IPS DF 4.7 (cell line): ENCODE measurements around the gene PCNX2.
A peak's percentile ranks its signal among the peaks of the same experiment; 100 is the strongest.

Source experiments
- DNase-seq: peaks from one replicate; pipeline ENCODE4 v3.0.0-alpha.2; 2013; ENCODE audit warnings: low spot score; ENCODE audit errors: extremely low read depth

The PCNX2 gene

DNA sequence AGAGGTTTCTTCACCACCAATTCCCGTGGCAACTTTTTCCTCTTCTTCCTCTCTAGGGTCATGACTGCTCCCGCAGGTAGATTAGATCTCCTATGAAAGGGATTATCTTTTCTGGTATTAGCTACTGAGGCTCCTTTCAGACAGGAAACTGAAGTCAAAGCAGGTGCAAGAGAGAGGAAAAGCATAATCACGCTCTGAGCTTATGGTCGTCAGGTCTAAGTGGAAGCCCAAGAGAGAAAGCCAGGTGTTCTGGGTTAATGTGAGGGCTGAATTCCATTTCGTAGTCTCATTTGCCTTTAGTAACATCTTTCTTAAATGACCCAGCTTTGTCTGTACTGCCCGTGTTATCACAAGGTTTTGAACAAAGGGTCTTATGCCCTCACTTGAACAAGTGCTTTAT, 23.7 kb upstream of the PCNX2 start:
- DNase-seq = no peak

- no peak for DNase-seq
Measured at GRCh38 chr1:233316473-233316872, 20.9 kb upstream of the PCNX2 start.

DNA sequence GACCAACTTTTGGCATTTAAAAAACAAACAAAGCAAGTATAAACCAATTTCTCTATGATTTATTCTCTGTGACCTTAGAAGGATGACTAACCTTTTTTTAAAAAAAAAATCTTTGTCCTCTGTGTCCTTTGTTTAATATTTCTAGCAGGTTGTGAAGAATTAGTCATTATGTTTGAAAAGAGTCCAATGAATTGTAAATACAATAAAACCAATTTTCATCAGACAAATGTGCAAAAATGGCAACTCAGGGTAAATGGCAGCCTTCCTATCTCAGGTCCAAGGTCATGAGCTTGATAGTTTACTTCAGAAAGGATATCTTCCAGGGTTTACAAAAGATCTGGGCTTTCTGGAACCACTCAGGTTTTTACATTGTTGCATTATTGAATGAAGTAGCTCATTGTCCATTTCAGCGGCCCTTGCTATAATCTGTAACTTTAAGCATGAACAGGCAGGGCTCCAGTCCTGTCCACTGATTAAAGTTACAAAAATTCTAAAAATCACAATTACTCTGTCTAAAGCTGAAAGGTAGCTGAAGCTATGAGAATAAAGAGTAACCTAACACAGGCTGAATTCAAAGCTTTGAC, 20.3 kb upstream of the PCNX2 start:
- DNase-seq = no peak

GRCh38 chr1:233313434-233314155, 18.1 kb upstream of the PCNX2 start:
- no peak for DNase-seq

DNA sequence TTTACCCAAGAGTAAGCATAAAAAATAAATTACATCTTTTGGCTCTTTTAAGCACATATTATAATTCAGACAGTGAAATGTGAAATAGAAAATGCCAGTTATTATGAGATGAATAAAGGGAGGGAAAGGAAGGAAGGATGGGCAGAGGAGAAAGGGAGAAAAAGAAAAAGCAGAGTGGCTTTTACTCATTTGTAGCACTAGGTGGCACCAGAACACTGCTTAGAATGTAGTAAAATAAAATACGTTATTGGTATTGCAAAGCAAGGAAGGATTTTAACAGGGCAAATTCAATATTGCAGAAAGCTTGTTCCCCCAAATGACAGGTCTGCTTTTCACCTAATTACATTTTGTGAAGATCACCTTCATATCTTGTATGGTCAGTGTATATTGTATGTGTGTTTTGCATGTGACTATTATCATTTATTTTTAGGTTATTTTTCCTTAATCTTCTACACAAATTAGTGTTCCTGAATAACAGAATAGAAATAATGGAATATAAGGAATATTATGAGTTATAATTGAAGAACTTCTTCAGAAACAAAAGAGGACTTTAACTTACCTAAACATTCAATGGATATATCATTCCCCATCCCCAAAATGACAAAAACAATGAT, 9.1 kb upstream of the PCNX2 start:
- DNase-seq = no peak

DNA sequence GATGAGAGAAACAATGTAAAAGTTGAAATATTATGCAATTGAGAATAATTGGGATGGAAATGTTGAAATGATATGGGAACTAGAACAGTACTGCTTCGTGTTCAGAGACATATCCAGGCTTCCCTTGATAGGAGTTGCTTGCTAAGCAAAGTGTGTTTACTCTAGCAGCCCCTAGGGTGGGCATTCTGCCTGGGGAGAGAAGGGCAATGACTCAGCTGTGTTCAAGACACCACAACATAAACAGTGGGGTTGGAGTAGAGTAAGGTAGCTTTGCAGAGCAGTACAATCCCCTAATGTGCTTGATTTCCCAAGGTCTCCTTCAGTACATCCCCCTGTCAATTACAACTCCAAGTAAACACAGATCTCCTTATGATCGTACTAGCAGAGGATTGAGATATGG, 4.8 kb upstream of the PCNX2 start:
- no peak for DNase-seq

DNA sequence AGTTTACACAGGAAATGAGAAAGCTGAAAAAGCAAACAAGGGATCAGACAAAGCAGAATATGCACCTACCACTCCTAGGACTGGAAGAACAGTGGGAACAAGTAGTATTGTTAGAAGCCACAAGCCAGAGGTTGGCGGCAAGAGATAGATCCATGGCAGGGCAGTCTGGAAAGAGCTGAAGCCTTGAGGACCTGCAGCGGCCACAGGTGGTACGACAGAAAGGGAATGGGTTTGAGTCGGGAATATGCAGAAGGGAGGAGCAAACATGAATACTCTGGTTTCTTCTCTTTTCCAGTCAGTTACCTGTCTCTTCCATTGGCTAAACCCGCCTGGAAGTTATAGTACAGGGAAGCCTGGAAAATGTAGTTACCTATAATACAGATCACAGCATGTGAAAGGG, 3.9 kb upstream of the PCNX2 start:
- DNase-seq = no peak

DNA sequence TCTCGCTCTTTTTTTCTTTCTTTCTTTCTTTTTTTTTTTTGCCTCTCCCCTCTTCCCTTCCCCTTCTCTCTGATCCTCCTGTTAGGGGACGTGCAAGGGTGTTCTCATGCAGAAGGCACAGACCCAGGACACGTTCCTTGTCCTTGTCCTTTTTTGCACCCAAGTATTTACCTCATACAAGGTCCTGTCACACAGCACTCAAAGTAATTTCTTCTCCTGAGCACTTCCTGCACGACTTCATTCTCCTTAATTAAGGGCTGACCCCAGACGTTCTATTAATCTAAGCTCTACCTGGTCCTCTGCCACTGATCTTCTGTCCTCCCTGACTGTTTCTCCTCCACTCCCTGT, 424 bp upstream of the PCNX2 start:
- no peak for DNase-seq

DNA sequence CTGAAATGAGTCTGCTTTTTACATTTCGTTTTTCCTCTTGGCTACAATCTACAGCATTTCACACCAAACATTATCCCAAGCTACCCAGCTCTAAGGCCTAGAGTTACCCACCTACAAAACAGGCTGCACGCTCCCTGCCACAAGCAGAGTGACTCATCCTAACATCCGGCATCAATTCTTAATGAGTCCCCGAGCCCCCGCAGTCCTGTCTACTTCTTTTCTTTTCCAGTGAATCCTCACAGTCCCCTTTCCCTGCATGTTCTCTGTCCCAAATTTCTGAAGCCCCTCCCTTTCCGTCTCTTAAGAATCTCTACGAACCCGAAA, 650 bp downstream of the PCNX2 start:
- no peak for DNase-seq

- no peak for DNase-seq
Measured at GRCh38 chr1:233293556-233294446, 1.7 kb downstream of the PCNX2 start.

GRCh38 chr1:233290396-233291034, 5.0 kb downstream of the PCNX2 start:
- DNase-seq = no peak

DNA sequence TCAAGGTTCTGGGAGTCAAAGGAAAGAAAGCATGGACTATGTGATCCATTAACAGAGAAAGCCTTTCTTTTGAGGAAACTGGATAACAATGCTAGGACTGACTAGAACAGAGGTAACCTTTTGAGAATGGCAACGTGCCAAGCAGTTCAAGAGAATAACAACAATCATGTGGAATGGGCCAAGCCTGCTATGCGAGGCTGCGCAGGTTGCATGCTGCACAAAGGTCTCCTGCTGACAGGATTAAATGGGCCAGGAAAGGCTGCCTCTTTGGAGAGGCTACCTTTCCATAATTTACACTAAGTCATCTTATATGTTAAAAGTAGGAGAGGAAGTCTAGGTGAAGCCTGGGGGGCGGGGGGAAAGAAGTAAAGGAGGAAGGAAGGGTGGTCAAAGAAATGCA, 5.8 kb downstream of the PCNX2 start:
- DNase-seq = peak; percentile 92

DNA sequence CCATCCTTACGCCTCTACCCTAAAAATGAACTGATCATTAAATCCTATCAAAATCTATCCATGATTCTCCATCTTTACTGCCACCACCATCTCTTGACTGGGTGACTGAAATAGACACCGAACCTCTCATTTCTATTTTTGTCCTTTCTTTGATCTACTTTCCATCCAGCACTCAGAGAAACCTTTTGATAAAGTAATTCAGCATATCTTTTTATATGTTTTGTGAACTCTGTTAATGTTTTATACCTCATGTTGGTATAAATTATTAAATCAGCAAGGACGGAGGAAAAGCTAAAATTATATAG, 13.0 kb downstream of the PCNX2 start:
- DNase-seq = no peak

- DNase-seq = no peak
Measured at GRCh38 chr1:233281711-233282581, 13.6 kb downstream of the PCNX2 start.

DNA sequence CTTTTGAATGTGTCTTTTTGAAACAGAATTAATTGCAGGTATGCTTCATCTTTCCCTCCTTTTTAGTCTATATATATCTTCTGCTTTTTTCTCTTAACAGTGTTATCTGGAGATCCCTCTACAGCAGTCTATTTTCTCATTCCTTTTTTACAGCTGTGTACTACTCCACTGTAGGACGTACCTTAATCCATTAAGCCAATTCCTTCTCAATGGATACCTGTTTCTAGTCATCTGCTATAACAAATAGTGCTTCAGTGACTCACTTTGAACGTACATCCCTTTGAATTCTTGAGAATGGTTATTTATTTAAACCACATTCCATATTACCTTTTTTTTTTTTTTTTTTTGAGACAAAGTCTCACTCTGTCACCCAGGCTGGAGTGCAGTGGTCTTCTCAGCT, 15.6 kb downstream of the PCNX2 start:
- no peak for DNase-seq

DNA sequence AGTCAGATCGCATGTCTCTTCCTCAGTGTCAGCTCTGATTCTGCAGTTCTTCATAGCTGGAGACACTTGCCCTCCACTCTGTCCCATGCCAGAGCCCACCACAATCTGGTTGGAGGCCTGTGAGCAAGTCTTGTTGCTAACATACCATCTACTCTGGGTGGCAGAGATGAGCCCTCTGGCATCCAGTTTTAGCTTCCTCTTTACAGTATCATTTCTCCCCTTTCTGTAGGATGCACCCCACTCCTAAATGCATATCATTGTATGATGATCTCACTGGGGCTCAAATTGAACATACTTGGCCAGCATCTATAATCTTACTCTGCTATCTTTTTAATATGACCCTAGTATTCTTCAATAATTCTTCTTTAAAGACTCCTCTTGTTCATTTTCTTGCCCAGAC, 16.9 kb downstream of the PCNX2 start:
- no peak for DNase-seq

DNA sequence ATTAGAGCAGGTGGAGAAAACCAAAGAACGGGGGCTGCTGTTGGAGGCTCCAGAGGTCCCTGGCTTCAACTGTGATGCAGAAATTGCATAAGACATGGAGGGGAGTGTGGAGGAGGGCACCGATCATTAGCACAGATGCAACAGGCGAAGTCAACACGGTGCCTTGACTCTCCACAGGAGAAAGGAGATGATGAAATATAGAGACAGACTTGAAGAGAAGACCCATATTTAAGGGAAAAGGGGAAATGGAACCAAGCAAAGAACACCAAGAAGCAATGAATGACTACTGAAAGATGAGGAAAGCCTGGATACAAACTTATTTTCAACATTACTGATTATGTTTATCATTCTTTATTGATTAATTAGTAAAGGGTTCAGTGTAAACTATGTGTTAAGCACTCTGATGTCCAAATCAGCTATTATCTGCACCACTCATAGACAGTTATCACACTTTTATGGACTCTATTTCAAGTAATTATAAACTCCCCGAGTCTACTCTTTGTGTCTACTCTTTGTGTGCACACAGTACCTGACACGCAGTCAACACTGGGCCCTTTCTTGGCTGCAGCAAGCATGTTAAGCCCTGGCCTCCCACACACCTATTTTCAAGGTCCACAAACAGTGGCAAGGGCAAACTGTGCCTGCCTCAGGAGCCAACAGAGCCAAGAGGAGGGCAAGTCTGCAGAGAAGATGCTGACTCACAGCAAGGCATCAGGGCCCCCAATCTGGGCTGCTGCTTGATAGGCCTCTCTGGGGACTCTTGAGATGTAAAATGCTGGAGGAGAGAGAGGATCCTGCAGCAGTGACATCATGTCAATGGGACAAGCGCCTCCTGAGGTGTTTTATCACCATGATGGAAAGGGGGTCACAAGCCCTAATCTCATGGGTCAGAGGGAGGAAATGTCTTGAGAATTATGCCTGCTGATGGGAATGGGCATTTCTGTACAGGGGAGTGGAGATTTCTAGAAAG, 17.6 kb downstream of the PCNX2 start:
- DNase-seq = no peak

- DNase-seq = no peak
Measured at GRCh38 chr1:233269656-233270055, 25.9 kb downstream of the PCNX2 start.

DNA sequence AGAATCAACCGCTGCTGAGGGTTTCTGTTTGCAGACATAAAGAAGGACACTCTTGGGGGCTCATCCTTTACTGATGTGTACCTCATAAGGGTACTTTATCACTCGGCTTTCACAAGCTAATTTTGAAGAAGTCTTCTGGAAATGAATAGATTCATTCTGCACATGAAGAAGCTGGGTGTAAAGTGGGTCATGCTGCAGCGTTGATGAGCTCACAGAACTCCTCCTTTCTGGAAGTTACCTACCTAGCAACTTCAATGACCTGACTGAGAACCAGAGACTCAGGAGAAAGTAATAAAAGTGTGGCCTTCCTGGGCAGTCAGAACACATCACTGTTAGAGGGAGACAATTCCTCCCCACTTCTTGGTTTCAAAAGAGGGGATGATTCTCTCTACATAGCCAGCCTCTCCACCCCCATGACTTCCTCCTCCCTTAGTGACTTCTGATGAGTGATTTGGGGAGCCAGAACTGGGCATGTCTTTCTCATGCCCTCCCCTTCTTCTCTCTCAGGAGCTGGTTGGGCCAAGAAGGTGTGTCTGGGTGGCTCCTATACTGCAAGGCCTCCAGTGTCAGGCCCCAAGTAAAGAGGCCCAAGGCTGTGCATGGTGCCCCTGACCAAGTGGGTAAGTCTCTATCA, 27.0 kb downstream of the PCNX2 start:
- DNase-seq = no peak
